Posterior cingulate gyrus (tissue), 11 donors: ENCODE data around the gene SIRT3.
"Not testable (repeated sequence)": the region's sequence is repeated elsewhere in the genome, so short reads cannot be mapped to it uniquely, and the experiment has no call there.

Experiments used
- DNase-seq, 10 donors: peaks; one replicate each; pipeline versions ENCODE4 v3.0.0 to v3.0.0-alpha.2; 2020 to 2021; ENCODE audit warnings: mixed read lengths in 3 of 10
- intact Hi-C: fragments of 100-400 bp; cut with DNase I; formaldehyde crosslinking; loops from one replicate; pipeline ENCODE4 v1.15.1; 2023

The SIRT3 gene

DNA sequence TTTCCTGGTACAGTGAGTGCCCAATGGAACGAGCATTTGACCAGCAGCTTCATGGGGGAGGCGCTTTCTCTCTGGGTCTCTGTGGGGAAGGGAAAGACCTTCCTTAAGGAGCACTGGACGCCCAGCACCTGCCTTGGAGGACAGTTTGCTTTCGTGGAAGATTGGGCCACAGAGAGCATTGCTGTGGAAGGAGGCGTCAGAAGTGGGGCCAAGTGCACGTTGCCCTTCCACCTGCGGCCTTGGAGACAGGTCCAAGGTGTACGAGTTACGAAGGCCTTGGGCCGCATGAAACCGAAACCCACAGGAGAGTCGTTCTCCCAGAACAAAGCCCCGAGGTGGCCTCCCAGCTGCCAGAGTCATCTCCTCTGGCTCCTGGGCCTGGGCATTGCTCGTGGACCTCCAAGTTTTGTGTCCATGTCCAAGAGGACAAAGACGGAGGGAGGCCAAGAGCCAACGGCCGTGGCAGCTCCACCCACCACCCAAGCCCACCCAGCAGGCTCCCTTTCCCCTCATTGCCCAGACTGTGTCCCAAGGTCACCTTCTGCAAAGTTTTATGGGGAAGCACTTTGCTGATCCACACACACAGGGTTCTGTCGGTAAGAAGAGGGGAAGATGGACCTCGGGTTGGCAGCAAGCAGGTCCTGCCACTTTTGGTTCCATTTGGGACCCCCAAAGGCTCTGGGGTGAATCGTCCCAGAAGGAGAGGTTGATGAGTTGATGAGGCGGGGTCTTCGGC is 36.2 kb upstream of the SIRT3 start:
- DNase-seq = no peak
- intact Hi-C loops = no loop called here

DNA sequence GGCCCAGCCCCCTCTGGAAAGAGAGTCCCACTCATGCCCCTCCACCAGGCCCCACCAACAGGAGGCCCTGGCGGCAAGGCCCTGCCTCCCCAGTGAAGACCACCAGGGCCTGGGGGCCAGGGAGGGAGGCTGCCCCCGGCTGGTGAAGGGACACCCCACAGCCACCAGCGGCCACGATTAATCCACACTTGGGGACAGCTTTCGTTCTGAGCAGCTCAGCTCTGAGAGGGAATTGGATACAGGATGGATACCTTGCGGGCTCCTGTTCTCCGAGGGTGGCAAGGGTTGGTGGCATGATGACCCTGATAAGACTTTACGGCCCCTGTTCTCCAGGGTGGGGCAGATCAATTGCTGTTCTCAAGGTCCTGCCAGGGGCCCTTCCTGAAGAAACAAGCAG is 35.2 kb upstream of the SIRT3 start:
- intact Hi-C loops = no loop called here
- no peak for DNase-seq

DNA sequence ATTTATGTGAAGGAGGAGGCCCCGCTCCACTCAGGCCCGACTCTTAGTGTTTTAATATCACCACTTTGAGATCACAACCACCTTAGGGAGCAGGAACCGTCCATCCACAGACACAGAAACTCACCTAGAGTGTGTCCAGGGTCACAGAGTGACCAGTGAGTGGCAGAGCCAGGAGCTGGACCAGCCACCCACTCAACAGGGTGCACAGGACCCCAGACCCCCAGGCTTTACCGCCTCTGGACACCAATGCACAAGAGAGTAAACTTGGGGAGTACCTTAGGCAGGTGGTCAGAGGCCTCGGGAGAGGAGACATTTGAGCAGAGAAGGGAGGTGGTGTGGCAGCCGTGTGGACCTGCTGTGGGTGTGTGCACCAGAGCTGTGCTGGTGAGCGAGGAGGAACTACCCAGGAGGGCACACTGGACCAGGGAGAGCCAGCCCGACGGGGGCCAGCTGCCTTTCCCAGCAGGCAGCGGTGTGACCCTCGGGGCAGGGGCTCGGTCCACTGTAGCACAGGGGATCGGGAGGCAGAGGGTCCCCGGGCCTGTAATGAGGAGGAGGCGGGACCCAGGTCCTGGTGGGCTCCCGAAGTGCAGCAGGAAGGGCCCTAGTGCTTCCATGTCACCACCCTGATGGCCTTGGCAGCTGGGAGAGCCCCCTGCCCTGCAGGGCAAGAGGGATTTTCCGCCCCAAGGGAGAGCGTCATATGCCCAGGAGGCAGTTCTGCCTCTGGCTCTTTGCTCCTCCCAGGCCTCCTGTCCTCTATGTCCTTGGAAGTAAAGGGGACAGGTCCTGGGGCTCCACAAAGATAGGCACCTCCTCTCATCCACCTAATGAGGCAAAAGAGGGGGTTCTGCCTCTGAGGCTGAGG is 34.5 kb upstream of the SIRT3 start:
- intact Hi-C loops = no loop called here
- peak in 1 of 10 donors; percentile 79 for DNase-seq

DNA sequence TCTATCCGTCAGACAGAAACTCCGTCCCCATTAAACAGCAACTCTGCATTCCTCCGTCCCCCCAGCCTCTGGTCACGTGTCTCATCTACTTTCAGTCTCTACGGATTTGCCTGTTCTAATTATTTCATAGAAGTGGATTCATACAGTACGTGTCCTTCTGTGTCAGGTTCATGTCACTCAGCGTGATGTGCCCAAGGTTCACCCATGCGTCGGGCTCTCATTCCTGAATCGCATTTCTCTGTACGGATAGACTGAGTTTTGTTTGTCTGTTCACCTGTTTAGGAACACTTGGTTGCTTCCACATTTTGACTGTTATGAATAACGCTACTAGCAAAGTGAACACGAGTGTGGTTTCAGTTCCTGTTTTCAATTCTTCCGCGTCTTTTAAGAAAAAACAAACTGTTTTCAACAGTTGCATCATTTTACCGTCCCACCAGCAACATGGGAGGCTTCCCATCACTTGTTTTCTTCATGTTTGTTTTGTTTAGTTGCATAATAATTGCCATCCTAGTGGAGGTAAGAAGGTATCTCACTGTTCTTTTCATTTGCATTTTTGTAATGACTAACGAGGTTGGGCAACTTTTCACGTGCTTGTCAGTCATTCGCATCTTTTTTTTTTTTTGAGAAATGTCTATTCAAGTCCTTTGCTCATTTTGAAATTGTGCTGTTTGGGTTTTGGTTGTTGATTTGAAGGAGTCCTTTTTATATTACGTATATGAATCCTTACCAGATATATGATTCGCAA is 33.2 kb upstream of the SIRT3 start:
- intact Hi-C loops = no loop called here
- no peak for DNase-seq

DNA sequence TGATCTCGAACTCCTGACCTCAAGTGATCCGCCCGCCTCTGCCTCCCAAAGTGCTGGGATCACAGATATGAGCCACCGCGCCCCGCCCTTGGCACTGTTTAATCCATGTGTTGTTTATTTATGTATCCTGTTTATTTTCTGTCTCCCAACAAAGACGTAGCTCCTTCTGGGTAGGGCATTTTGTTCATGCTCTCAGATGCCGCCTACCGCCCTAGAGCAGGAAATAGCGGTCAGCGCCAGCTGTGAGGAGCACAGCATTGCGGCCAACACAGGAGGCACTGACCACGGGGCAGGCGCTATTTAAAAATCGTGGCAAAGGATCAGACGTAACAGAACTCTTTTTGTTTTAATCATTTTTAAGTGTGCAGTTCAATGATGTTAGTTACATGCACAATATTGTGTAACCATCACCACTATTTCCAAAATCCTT is 32.6 kb upstream of the SIRT3 start:
- DNase-seq = peak in 1 of 10 donors; percentile 56

DNA sequence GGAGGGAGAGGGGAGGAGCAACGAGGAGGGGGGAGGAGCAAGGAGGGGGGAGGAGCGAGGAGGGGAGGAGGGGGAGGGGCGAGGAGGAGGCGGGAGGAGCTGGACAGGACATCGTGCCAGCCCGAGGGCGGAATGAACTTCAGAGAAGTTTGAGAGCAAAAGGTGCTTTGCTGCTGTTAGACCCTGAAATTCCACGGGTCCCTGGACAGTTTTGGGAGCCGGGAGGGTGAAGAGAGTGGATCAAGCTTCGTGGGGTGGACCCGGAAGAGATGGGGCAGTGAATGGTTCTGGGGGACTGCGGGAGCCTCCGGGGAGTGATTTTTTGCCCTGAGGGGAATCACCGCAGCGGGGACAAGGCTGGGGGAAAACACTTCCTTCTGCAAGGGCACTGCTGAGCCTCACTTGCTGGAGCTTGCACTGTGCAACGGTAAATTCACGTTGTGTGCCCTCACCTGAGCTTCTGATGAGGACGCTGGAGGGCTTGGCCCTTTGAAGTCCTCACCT is 31.4 kb upstream of the SIRT3 start:
- DNase-seq = no peak
- intact Hi-C loops = no loop called here

More for the DNA sequence above, 32.6 kb upstream of the SIRT3 start:
- intact Hi-C loops = not testable (repeated sequence)

DNA sequence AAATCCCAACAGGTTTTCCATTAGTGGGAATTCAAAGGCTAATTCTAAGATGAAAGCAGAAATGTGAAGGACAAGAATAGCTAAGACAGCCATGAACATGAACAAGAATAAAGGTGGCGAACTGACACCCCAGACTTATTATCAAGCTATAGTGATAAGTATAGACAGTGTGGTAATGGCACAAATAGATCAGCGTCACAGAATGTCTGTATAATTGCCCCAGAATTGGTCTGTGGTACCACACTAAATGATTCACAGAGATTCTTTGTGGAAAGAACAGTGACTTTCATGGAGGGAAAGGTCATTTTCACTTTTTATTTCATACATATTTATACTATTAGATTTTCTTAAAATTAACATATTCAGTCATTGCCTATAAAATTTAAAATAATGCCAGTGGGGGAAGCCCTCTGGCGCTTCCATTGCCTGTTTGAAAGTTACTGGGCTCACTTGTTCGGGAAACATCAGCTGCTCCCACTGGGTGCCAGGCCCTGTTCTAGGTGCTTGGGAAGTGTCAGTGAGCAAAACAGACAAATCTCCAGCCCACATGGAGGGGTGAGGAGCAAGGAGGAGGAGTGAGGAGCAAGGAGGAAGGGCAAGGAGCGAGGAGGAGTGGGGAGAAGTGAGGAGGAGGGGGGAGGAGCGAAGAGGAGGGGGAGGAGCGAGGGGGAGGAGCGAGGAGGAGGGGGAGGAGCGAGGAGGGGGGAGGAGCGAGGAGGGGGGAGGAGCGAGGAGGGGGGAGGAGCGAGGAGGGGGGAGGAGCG is 30.7 kb upstream of the SIRT3 start:
- intact Hi-C loops = no loop called here
- DNase-seq = no peak

DNA sequence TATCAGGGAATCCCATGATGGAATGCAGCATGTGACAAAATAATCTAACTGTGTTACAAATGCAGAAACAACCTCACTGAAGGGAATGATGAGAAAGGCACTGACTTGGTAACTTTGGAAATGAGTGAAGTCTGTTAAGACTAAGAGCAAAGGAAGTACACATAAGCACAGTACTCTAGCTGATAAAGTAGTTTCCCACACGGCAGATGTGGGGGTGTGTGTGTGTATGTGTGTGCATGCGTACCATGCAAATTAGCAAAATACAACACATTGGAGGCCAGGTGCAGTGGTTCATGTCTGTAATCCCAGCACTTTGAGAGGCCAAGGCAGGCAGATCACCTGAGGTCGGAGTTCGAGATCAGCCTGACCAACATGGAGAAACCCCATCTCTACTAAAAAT is 25.5 kb upstream of the SIRT3 start:
- no peak for DNase-seq
- intact Hi-C loops = no loop called here

DNA sequence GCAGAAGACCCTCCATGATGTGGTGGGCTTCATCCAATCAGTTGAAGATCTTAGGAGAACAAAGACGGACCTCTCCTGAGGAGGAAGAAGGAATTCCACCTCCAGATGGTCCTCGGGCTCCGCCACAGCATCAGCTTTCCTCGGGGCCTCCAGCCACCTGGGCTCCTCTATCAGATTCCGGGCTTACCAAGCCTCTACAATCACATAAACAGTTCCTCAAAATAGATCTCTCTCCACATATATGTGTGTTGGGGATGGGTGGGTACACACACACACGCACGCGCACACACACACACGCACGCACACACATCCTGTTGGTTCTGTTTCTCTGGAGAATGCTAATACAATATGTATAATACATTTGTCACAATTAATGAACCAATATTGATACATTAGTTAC is 23.3 kb upstream of the SIRT3 start:
- intact Hi-C loops = loop anchor here (10.0 kb wide), 1 partner anchor 95 kb away; no protein-coding TSS in a partner anchor
- no peak for DNase-seq

DNA sequence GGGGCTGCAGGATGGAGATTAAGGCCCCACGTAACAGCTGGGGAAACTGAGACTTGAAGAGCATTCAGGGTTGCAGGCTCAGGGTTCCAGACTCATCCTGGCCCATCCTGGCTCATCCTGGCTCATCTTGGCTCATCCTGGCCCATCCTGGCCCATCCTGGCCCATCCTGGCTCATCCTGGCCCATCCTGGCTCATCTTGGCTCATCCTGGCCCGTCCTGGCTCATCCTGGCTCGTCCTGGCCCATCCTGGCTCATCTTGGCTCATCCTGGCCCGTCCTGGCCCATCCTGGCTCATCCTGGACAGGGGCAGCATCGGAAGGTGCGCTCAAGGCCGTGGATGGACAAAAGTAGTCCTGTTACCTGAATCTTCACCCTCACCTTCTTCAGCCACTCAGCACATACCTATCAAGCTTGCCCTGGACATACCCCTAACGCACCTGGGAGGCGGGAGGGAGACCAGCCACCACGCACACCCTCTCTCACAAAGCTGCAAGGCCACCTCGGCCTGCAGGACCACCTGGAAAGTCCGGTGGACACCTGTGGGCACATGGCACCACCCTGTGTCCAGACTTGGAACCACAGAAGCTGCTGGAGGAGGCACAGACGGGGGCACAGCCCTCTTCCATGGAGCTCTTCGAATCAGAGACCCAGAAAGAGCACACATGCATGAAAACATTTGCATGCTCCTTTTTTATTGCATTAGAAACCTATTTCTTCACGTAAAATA is 21.8 kb upstream of the SIRT3 start:
- intact Hi-C loops = loop anchor here (10.0 kb wide), 1 partner anchor 97 kb away; no protein-coding TSS in a partner anchor
- DNase-seq = peak in 1 of 10 donors; percentile 69

DNA sequence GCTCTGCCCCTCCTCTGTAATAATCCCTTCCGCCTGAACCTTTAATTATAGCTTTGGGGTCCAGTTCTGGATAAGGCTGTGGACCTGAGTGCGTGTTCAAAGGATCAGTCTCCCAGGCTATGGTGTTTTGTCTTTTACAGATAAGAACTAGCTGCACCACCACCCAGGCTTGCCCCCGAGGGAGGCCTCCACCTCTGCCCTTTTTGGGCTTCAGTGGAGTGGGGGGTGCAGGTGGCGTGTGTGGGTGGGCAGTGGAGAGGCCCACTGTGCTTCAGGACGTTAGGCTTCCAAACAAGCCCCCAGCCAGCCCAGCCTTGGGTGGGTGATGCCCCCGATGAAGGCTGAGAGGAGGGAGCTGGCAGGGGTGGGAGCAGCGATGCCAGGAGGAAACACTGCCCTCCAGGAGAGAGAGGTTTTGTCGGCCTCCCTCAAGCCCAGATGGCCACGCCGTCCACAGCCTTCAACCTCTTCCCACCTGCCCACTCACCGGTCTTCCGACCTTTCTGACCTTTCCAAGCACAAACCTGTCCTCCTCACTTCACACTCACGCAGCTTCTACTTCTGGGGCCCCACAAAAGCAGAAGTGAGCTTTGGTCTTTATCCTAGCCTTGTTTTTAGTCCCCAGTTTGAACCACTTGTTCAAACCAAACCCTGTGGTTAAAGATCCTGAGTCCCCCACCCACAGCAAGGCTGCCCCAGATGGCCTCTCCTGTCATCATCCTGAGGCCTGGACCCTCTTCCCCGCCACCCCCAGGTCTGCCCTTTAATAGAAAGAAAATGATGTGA is 21.0 kb upstream of the SIRT3 start:
- intact Hi-C loops = loop anchor here (10.0 kb wide), 1 partner anchor 98 kb away; no protein-coding TSS in a partner anchor
- DNase-seq = no peak

DNA sequence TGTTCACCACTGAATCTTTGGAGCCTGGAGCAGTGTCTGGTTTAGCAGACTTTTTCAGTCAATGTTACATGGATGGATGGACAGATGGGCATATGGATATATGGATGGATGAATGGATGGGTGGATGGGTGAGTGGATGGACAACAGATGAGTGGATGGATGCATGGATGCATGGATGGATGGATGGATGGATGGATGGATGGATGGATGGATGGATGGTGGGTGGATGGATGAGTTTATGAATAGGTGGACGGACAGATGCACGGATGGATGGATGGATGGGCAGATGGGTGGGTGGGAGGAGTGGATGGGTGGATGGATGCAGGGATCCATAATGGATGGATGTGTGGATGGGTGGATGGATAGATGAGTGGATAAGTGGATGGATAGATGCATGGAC is 19.7 kb upstream of the SIRT3 start:
- intact Hi-C loops = loop anchor here (10.0 kb wide), 1 partner anchor 99 kb away; no protein-coding TSS in a partner anchor
- DNase-seq = no peak

DNA sequence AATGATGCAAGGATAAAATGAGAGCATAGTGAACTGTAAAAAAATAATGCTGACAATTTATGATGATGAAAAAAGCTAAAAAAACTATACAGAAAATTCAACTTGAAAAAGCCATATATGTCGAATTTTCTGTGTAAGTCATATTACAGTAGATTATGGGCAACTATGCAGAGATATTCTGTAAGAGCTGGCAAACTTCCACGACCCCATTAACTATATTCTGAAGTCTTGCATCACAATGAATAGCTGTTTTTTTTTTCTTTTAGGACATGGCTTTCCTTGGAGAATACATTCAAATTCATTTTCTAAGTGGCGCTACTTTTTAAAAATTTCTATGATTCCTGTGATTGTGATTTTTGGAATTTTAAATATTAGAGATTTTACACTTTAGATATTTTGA is 19.0 kb upstream of the SIRT3 start:
- intact Hi-C loops = loop anchor here (10.0 kb wide), 1 partner anchor 100 kb away; no protein-coding TSS in a partner anchor

DNA sequence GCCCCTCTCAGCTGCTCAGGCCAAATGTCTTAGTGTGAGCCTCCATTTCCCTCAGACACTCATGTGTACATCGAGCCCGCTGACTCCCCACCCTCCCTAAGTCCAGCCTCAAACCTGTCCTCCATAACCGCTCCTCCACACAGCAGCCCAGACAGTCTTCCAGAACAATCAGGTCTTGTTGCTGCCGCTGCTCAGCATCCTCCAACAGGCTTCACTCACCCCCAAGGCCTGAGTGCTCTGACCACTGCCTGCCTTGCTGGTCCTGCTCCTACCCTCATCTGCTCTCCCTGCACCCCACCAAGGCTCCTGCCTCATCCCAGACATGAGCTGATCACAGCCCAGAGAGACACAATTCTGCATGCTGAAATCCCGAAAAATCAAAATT is 17.7 kb upstream of the SIRT3 start:
- intact Hi-C loops = loop anchor here (10.0 kb wide), 1 partner anchor 101 kb away; no protein-coding TSS in a partner anchor
- no peak for DNase-seq

More for the DNA sequence above, 19.0 kb upstream of the SIRT3 start:
- no peak for DNase-seq

DNA sequence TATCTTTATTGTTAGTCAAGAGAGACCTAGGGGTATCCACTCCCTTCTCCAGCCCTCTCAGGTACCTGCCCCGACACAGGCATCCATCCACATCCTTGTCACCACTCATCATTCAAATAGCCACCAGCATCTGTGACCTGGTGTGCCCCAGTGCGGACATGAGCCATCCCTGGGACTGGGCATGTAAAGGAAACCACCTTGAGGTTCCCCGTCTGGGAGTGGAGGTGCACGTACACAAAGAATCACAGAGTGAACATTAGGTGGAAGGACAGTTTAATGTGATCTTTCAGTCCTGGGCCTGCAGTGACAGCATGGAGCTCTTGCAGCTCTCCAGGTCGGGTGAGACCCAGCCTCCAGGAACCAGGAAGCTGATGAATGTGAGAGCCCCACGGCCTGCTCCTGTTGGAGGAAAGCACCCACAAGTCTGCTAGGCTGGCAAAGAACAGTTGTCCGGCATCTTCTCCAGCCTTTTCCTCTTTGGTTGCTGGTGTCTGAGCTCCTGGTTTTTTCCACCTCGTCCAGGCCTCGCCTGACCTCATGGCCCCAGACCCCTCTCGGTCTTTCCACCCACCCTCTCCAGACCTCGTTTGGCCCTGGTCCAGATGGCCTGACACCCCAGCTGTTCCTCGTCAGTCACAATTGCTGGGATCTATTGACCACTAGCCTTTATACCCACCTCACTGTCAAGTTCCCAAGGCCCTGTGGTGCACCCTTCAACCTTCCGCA is 17.2 kb upstream of the SIRT3 start:
- DNase-seq = no peak
- intact Hi-C loops = loop anchor here (10.0 kb wide), 1 partner anchor 101 kb away; no protein-coding TSS in a partner anchor

DNA sequence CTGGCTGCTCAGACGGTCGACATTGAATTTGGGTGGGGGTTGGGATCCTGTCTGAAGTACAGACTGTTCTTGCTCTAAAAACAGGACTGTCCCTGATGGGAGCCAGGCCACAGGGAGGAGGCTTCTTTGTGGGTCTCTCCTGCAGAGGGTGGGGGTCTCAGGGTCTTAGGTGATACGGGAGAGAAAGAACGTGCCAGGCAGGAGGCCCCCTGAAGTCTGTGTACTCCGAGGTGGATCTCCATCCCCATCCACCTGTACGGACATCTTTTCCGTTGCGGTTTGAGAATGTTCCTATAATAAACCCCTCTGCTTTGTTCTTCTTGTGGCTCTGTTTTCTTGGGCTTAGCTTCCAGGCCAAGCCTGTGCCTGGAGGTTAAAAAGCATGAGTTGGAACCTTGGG is 16.5 kb upstream of the SIRT3 start:
- intact Hi-C loops = loop anchor here (10.0 kb wide), 1 partner anchor 102 kb away; no protein-coding TSS in a partner anchor
- no peak for DNase-seq

DNA sequence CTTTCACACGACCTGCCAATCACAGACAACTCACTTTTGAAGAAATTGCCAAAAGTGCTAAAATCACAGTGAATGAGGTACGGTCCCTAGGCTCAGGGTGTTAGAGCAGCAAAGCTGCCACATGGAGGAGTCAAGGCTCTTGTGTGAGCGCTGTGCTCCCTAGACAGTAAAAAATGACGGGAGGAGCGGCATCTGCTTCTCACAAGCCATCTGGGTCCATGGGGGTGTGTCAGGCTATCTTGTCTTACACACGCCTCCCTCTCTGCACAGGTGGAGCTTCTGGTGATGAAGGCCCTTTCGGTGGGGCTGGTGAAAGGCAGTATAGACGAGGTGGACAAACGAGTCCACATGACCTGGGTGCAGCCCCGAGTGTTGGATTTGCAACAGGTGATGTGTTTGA is 15.4 kb upstream of the SIRT3 start:
- intact Hi-C loops = loop anchor here (10.0 kb wide), 1 partner anchor 103 kb away; no protein-coding TSS in a partner anchor
- DNase-seq = no peak
